Activated T-helper 17 cell treated with anti-CD3 and anti-CD28 coated beads, Interleukin-2, amount 50 U/mL, for 72 hours (primary cell): ENCODE measurements around the gene EMX2. TPM values are rescaled to one million over a fixed set of nuclear protein-coding genes. Genes with fewer than 3 reads are reported as not detected.

Experiments
- ATAC-seq: fragments of 150-1000 bp; cut with Tn5 transposase; replicated peaks from 2 replicates; pipeline ENCODE4 v1.10.0; 2021; ENCODE audit warnings: mild to moderate bottlenecking, moderate library complexity
- H3K27ac Mint-ChIP-seq: one replicate; pipeline ENCODE4 v1.8.0; 2022; ENCODE audit warnings: mixed read lengths
- H3K27me3 Mint-ChIP-seq: one replicate; pipeline ENCODE4 v1.8.0; 2022; ENCODE audit warnings: mixed read lengths
- H3K36me3 Mint-ChIP-seq: one replicate; pipeline ENCODE4 v1.8.0; 2022; ENCODE audit warnings: low read depth, mild to moderate bottlenecking, mixed read lengths
- H3K4me1 Mint-ChIP-seq: one replicate; pipeline ENCODE4 v1.8.0; 2022; ENCODE audit warnings: mixed read lengths
- H3K4me3 Mint-ChIP-seq: one replicate; pipeline ENCODE4 v1.8.0; 2022; ENCODE audit warnings: mild to moderate bottlenecking, mixed read lengths
- H3K9me3 Mint-ChIP-seq: one replicate; pipeline ENCODE4 v1.8.0; 2022; ENCODE audit warnings: mixed read lengths
- total RNA-seq, 2 donors: library from RNA; stranded (reverse); gene quantifications; one replicate each; pipeline ENCODE4 v1.2.3, GENCODE V29; 2022

The EMX2 gene
- total RNA-seq, 2 donors from 2014 or later = not detected

GRCh38 chr10:117546020-117546580 lies 3.6 kb downstream of the EMX2 start:
- Mint-ChIP-seq H3K9me3 (no peaks in the 10 kb centered on the region), H3K27me3 (peaks cover 58% of the 10 kb centered on the region), H3K36me3 (peaks cover 6% of the 10 kb centered on the region), H3K4me3 (peak overlapping the region; percentile 2), H3K4me1 (peaks cover 8% of the 10 kb centered on the region), H3K27ac (no peak overlapping the region)
- ATAC-seq = no peak

- Mint-ChIP-seq H3K36me3 (peaks cover 6% of the 10 kb centered on the region), H3K27ac (no peak overlapping the region), H3K4me1 (peaks cover 8% of the 10 kb centered on the region), H3K27me3 (peaks cover 56% of the 10 kb centered on the region), H3K4me3 (no peak overlapping the region), H3K9me3 (no peaks in the 10 kb centered on the region)
- ATAC-seq = no peak
Measured at GRCh38 chr10:117546581-117547015, 4.1 kb downstream of the EMX2 start.

- Mint-ChIP-seq H3K9me3 (no peaks in the 10 kb centered on the region), H3K36me3 (peaks cover 6% of the 10 kb centered on the region), H3K27ac (no peak overlapping the region), H3K27me3 (peaks cover 58% of the 10 kb centered on the region), H3K4me1 (peaks cover 8% of the 10 kb centered on the region), H3K4me3 (peak overlapping the region; percentile 2)
- no peak for ATAC-seq
Measured at GRCh38 chr10:117547016-117547715, 4.6 kb downstream of the EMX2 start.

GRCh38 chr10:117547716-117548668 lies 5.4 kb downstream of the EMX2 start:
- no peak for ATAC-seq
- Mint-ChIP-seq H3K27ac (no peak overlapping the region), H3K4me3 (peak overlapping the region; percentile 2), H3K9me3 (no peaks in the 10 kb centered on the region), H3K4me1 (peaks cover 12% of the 10 kb centered on the region), H3K36me3 (peaks cover 6% of the 10 kb centered on the region), H3K27me3 (peaks cover 64% of the 10 kb centered on the region)

GRCh38 chr10:117549100-117549585 lies 6.6 kb downstream of the EMX2 start:
- Mint-ChIP-seq H3K27me3 (peaks cover 68% of the 10 kb centered on the region), H3K4me3 (no peak overlapping the region), H3K4me1 (peaks cover 12% of the 10 kb centered on the region), H3K9me3 (no peaks in the 10 kb centered on the region), H3K36me3 (peaks cover 9% of the 10 kb centered on the region), H3K27ac (no peak overlapping the region)
- ATAC-seq = no peak

GRCh38 chr10:117550076-117550475 lies 7.5 kb downstream of the EMX2 start:
- H3K27me3 Mint-ChIP-seq = peaks cover 73% of the 10 kb centered on the region
- no peak for ATAC-seq
- H3K4me3 Mint-ChIP-seq = no peak overlapping the region
- H3K4me1 Mint-ChIP-seq = peaks cover 12% of the 10 kb centered on the region
- H3K9me3 Mint-ChIP-seq = no peaks in the 10 kb centered on the region
- H3K27ac Mint-ChIP-seq = no peak overlapping the region
- H3K36me3 Mint-ChIP-seq = peaks cover 5% of the 10 kb centered on the region

- Mint-ChIP-seq H3K36me3 (peaks cover 5% of the 10 kb centered on the region), H3K27ac (no peak overlapping the region), H3K4me3 (no peak overlapping the region), H3K27me3 (peaks cover 78% of the 10 kb centered on the region), H3K9me3 (no peaks in the 10 kb centered on the region), H3K4me1 (peaks cover 12% of the 10 kb centered on the region)
- ATAC-seq = no peak
Measured at GRCh38 chr10:117550599-117551329, 8.2 kb downstream of the EMX2 start.

GRCh38 chr10:117551330-117552155 lies 9.0 kb downstream of the EMX2 start:
- H3K4me1 Mint-ChIP-seq = peaks cover 12% of the 10 kb centered on the region

GRCh38 chr10:117552156-117552631 lies 9.6 kb downstream of the EMX2 start:
- Mint-ChIP-seq H3K36me3 (peaks cover 5% of the 10 kb centered on the region), H3K27ac (no peak overlapping the region), H3K4me1 (peaks cover 12% of the 10 kb centered on the region), H3K27me3 (peaks cover 75% of the 10 kb centered on the region), H3K4me3 (no peak overlapping the region), H3K9me3 (no peaks in the 10 kb centered on the region)
- ATAC-seq = no peak

More at GRCh38 chr10:117551330-117552155, 9.0 kb downstream of the EMX2 start:
- Mint-ChIP-seq H3K9me3 (no peaks in the 10 kb centered on the region), H3K4me3 (no peak overlapping the region), H3K36me3 (peaks cover 5% of the 10 kb centered on the region), H3K27me3 (peaks cover 73% of the 10 kb centered on the region), H3K27ac (no peak overlapping the region)
- ATAC-seq = no peak

GRCh38 chr10:117552701-117553141 lies 10.2 kb downstream of the EMX2 start:
- Mint-ChIP-seq H3K9me3 (no peaks in the 10 kb centered on the region), H3K36me3 (peaks cover 5% of the 10 kb centered on the region), H3K27me3 (peaks cover 70% of the 10 kb centered on the region), H3K4me1 (peaks cover 11% of the 10 kb centered on the region), H3K27ac (no peak overlapping the region), H3K4me3 (no peak overlapping the region)
- no peak for ATAC-seq

- no peak for ATAC-seq
- Mint-ChIP-seq H3K9me3 (no peaks in the 10 kb centered on the region), H3K27ac (no peak overlapping the region), H3K4me3 (no peak overlapping the region), H3K36me3 (peaks cover 5% of the 10 kb centered on the region), H3K4me1 (peaks cover 6% of the 10 kb centered on the region), H3K27me3 (peaks cover 65% of the 10 kb centered on the region)
Measured at GRCh38 chr10:117553142-117553814, 10.7 kb downstream of the EMX2 start.

- Mint-ChIP-seq H3K9me3 (no peaks in the 10 kb centered on the region), H3K27ac (no peak overlapping the region), H3K4me1 (peaks cover 4% of the 10 kb centered on the region), H3K4me3 (no peak overlapping the region), H3K36me3 (peaks cover 5% of the 10 kb centered on the region), H3K27me3 (peaks cover 64% of the 10 kb centered on the region)
- no peak for ATAC-seq
Measured at GRCh38 chr10:117553815-117554172, 11.2 kb downstream of the EMX2 start.
